NOMO-1 treated with DMSO at 0.1 percent for 48 hours (cell line): ENCODE measurements around the gene SOX10.
A peak's percentile ranks its signal among the peaks of the same experiment; 100 is the strongest.
"Not testable (repeated sequence)": the region's sequence is repeated elsewhere in the genome, so short reads cannot be mapped to it uniquely, and the experiment has no call there.

ENCODE experiments used
- DNase-seq: peaks from one replicate; lab custom pipeline; 2025; ENCODE audit not compliant: unreplicated experiment; lab: John Stamatoyannopoulos, UW

Gene SOX10

DNA sequence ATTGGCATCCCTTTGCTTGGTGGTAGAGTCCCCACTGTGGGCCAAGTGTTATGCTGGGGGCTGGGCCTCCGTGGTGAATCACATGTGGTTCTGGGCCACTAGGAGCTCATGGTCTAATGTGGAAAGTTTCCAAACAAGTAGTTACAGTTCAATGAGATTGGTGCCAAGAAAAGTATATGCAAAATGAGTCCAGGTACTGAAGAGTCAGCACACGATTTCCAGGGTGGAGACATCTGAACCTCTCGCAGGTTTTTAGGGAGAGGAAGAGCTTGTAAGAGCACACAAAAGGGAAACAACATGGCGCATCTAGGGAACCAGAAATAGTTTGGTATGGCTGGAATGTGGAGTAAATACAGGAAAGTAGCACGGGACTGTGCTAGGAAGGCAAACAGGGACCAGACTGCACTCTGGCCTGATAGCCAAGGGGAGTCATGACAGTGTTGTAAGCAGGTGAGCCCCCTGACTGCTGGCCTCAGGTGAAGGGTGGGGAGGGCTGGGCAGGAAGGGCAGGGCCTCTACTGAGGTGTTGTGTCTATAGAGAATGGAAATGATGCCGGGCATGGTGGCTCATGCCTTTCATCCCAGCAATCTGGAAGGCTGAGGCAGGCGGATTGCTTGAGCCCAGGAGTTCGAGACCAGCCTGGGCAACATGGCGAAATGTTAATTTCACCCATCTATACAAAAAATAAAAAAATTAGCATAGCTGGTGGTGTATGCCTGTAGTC is 18.3 kb downstream of the SOX10 start:
- no peak for DNase-seq

DNA sequence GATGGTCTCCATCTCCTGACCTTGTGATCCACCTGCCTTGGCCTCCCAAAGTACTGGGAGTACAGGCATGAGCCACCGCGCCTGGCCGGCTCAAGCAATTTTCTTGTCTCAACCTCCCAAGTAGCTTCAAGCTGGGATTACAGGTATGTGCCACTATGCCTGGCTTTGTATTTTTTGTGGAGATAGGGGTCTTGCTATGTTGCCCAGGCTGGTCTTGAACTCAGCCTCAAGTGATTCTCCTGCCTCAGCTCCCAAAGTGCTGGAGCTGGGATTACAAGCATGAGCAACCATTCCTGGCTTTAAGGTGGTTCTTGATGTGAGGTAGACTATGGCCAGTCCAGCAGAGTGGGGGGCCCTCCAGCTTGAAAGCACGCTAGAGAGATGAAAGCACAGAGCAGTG is 23.3 kb downstream of the SOX10 start:
- DNase-seq: no peak

DNA sequence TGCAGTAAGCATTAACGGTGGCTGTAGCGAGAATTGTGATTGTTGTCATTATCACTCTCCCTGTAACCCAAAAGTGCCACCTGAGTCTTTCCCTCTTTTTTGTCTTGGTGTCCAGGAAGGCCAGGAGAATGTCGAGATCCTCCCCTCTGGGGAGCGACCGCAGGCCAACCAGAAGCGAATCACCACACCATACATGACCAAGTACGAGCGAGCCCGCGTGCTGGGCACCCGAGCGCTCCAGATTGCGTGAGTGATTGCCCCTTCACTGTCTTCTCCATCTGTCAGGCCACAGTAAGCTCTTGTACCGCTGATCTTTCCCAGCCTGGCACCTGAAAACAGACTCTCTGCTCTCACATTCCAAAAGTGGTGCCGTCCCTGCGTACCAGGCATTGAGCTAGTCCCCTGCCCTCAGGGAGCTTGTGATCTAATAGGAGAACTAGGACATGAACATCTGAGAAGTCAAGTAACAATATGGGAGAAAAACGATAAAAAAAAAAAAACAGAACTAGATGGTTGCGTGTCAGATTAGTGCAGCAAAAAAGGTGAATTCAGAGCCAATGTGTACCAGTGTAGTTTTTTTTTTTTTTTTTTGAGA is 25.0 kb downstream of the SOX10 start:
- no peak for DNase-seq

DNA sequence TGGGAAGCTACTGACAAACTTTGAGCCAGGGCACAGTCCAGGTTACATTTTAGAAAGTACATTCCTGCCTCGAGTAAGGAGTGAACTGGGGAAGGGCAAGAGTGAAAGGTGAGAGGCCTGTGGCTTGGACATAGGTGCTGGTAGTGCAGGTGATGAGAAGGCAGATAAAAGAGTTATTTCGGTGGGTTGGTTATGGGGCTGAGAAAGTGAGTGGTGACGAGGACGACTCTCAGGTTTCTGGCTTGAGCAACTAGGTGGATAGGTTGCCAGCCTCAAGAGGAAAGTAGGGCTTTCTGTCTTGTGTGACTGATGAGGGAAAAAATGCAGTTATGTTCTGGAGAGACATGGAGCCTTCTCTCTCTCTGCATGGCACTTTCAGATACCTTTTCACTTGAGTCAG is 27.1 kb downstream of the SOX10 start:
- DNase-seq: no peak

DNA sequence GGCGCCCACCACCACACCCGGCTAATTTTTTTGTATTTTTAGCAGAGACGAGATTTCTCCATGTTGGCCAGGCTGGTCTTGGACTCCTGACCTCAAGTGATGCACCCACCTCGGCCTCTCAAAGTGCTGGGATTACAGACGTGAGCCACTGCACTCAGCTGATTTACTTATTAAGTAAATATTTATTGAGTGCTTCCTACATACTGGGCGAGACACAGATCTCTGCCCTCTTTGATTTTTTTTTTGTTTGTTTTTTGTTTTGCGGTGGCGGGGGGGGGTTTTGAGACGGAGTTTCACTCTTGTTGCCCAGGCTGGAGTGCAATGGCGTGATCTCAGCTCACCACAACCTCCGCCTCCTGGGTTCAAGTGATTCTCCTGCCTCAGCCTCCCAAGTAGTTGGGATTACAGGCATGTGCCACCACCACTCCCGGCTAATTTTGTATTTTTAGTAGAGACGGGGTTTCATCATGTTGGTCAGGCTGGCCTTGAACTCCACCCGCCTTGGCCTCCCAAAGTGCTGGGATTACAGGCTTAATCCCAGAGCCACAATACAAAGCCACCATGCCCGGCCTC is 28.4 kb downstream of the SOX10 start:
- DNase-seq: not testable (repeated sequence)

DNA sequence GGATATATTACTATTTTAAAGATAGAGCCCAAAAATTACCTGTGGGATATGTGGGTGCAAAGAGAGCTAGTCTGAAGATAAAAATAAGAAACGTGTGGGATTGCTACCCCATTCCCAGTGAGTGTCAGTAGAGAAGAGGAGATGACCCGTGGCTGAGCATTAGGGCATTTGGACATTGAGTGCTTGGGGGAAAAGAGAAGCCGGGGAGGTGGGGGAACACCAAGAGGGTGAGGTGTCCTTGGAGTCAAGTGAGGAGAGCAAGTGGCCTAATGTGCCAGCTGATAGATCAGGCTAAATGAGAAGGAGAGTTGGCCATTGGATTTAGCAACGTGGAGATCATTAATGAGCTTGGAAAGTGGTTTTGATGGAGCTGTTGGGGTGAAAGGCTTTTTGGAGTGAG is 29.7 kb downstream of the SOX10 start:
- no peak for DNase-seq

DNA sequence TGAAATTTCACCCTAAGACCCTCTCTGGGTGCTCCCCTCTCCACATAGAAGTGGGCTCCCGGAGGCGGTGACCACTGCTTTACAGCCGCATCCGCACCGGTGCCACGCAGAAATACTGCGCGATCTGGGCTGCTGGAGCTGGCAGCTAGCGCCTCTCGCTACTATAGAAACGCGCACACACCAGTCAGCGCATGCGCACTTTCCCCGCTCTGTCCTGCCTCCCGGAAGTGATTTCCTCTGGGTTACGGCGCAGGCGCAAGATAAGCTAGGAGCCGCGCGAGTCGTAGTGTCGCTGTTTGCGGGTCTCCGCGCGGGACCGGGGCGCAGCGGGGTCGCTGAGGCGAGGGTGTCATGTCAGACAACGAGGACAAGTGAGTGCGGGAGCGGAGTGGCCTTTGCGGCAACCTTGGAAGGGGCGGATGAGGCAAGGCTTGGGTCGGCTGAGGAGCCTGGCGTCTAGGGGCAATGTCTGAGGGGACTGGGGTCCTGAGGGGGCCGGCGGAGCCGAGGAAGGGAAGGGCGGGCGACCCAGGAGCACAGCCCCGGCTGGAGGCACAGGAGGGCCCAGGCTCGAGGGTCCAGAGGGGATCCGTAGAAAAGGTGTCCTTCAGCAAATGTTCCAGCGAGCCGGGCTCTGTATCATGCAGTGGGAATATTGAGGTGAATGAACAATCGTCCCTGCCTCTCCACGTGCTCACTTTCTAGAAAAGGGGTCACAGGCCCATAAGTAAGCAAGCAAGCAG is 30.7 kb downstream of the SOX10 start, which contains the start of the genes C22orf23 and POLR2F:
Gene C22orf23 (minus strand): TSS at position 165 of the 743 bp plus-strand sequence. CDS start 452 bp downstream, outside the sequence.
Gene POLR2F (plus strand): TSS at position 263 of the 743 bp plus-strand sequence. CDS start 89 bp downstream, at position 352.
- DNase-seq: peak; percentile 96

DNA sequence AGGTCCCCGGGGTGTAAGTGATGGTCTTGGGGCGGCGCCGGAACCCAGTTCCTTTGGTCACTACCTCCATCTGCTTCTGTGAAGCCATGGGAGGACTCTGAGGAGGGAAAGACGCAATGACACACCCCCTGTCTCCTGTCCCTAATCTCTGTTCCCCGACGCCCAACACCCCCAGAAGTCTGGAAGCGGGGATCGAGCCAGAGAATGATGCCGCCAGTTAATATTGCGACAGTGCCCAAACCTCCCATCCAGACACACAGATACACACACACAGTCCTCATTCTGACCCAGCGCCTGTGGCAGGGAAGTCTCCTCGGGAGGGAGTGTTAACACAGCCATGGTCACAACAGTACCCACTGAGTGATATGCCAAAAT is 31.3 kb downstream of the SOX10 start:
- DNase-seq: no peak

DNA sequence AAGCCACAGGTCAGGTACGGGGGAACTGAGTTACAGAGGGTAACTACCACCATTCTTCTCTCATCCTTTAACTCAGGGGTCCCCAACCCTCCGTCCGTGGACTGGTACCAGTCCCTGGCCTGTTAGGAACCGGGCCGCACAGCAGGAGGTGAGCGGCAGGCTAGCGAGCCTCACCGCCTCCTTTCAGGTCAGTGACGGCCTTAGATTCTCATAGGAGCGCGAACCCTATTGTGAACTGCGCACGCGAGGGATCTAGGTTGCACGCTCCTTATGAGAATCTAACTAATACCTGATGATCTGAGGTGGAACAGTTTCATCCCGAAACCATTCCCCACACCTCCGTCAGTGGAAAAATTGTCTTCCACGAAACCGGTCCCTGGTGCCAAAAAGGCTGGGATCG is 31.7 kb downstream of the SOX10 start:
- DNase-seq: not testable (repeated sequence)

DNA sequence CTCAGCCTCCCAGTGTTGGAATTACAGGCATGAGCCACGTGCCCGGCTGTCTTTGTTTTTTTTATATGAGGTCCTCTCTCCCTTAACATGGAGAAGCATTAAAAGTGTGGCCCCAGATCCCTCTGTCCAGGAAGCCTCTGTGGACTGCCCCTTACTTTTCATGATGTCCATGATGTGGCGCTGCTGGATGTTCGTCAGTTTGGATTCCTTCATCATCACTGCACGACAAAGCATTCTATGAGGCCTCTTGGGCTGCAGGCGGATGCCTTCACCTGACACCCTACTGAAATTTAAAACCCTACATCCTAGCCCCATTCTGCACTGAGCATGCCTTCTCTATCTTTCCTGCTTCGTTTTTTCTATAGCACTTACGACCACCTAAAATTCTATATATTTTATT is 33.0 kb downstream of the SOX10 start:
- no peak for DNase-seq

DNA sequence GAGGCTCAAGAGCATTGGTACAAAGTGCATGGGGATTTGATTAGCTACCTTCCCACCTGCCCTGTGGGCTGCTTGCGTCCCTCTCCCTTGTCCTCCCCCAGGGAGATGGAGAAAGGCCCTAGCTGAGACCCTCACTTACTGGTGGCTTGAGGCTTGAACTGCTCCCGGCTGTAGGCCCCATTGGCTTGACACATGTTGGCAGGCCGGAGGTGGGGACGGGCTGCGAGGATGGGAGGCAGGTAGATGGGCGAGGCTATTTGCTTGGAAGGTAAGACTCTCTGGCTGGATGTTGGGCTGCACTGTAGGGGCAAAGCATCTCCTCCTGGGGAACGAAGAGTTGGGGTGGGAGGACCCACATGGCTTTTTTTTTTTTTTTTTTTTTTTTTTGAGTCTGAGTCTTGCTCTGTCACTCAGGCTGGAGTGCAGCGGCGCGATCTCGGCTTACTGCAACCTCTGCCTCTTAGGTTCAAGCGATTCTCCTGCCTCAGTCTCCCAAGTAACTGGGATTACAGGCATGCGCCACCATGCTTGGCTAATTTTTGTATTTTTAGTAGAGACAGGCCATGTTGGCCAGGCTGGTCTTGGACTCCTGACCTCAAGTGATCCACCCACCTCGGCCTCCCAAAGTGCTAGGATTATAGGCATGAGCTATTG is 37.1 kb downstream of the SOX10 start:
- not testable (repeated sequence) for DNase-seq

DNA sequence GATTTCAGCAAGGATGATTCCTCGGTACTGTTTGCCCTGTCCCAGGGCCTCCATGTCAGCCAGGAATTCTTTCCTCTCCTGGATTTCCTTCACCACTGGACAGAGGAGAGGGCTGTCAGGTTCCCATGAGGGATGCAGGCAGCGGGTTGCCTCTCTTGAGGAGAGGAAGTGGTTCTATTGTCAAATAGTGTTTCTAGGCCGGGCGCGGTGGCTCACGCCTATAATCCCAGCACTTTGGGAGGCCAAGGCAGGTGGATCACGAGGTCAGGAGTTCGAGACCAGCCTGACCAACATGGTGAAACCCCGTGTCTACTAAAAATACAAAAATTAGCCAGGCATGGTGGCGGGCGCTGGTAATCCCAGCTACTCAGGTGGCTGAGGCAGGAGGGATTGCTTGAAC is 39.9 kb downstream of the SOX10 start:
- DNase-seq: not testable (repeated sequence)

DNA sequence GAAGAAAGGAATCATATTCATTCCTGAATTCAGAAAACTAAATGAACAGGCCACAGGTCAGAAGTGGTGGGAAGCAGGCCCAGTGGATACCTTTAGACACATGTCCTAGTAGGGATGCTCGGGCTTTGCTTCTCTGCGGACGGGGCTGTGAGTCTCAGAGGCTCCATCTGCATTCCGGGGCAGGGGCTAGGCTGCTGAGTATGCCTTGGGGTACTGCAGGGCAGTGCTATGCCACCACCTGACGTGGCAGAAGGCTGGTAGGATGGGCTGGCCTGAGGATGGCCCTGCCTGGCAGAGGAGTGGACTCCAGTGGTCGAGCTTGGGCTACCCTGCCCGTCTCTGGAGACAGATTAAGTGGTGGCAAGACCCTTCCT is 40.5 kb downstream of the SOX10 start:
- DNase-seq: no peak

DNA sequence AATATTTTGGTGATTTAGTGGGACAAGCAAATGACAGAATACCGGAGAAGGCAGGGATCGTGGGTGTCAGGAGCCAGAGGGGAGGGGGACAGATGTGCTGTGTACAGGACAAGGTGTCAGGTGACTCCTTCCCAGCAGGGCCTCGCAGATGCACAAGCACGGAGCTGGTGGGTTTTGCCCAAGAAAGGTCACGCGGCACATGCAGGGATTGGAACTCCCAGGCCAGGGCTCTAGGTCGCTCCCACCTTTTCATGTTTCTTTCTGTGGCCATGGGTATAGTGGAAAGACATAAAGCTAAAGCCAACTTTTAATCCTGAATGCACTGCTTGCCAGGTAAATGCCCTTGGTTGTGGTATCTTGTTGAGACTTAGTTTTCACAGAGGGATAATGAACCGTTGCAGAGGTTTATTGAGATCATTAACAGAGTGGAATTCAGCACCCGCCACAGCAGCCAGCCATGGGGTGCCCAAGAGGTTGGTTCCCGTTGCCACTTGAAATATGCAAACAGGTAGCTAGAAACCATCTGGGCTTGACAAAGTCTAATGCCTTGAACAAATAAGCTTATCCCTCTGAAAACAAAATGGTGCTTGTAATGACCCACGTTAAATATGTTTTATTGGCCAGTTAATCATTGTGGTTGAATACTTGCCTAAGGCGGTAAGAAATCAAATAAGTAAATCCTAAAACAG is 41.1 kb downstream of the SOX10 start:
- DNase-seq: no peak

DNA sequence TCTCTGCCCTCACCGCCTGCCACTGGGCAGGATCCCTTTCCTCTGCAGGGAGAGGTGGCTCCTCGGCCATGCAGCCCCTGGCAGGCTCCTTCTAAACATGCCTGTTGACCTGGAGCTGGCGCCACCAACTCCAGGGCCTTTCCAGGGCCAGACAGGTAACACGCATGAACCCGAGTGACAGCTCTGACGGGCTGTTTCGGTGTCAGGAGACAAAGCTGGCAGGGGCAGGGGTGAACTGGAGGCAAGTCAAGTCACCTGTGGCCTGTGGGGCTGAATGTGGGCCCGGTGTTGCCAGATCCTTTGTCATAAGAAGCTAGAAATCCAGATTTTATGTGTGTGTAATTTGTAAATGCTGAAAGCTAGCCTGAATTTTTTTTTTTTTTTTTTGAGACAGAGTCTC is 42.2 kb downstream of the SOX10 start:
- no peak for DNase-seq

DNA sequence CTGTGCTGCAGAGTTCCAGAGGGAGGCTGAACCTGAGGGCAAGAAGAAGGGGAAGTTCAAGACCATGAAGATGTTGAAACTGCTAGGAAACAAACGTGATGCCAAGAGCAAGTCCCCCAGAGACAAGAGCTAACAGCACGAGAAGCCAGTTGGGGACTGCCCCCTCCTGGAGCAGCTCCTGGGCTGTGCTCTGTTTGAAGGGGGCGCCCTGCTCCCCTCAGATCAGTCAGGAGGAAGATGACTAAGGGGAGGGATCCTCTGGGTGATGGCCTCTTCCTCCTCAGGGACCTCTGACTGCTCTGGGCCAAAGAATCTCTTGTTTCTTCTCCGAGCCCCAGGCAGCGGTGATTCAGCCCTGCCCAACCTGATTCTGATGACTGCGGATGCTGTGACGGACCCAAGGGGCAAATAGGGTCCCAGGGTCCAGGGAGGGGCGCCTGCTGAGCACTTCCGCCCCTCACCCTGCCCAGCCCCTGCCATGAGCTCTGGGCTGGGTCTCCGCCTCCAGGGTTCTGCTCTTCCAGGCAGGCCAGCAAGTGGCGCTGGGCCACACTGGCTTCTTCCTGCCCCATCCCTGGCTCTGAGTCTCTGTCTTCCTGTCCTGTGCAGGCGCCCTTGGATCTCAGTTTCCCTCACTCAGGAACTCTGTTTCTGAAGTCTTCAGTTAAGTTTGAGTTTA is 43.5 kb downstream of the SOX10 start:
- DNase-seq: peak; percentile 55

DNA sequence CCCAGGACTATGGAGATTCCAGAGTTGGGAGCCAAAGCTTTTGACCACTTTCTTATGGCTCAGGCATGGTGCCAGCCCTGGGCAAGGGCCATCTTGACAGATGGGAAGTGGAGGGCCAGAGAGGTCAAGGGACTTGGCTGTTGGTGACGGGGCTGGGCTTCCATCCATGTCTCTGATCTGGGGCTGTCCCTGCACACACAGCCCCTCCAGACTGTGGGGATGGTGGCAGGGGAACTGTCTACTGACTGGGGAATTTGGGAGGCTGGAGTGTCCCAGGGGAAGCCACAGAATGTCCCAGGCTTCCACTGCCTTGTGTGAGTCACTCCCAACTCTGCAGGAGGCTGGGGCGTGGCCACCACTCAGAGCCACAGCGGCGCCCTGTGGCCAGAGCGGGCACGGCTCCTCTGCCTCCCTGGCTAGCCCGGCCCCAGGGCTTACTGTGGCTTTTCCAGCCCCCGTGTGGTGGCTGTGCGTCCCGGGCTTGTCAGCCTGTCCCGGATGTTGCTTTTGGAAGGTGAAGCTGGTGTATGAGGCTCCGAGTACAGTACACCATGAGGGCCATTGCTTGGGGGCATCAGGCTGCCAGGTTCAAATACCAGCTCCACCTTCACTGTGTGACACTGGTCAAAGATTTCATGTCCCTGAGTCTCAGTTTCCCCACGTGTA is 50.5 kb downstream of the SOX10 start:
- DNase-seq: peak; percentile 80

DNA sequence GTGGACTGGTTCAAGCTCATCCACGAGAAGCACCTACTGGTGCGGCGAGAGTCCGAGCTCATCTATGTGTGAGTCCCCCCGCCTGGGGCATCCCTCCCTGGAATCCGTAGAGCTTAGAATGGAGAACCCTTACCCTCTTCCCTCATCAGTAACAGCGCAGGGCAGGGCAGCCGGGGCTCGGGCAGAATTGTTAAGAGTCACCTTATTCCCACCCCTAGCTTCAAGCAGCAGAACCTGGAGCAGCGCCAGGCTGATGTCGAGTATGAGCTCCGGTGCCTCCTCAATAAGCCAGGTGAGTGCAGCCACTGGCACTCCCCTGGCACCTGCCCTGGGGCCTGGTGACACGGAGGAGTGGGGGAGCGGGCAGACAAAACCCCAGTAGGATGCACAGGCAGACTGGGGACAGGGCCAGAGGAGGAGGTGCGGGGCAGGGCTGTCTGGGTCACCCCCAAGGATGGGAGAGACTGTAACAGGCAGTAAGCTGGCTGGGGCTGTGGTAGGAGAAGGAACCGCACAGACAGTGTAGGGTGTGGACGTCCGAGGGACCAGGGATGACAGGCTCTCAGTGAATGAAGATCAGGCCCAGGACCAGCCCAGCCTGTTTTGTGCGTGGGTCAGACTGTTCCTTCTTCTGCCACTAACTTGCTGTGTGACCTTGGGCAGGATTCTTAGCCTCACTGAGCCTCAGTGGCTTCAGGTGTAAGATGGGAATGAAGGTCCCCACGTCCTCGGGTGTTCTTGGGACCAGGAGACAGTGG is 51.4 kb downstream of the SOX10 start:
- DNase-seq: no peak

DNA sequence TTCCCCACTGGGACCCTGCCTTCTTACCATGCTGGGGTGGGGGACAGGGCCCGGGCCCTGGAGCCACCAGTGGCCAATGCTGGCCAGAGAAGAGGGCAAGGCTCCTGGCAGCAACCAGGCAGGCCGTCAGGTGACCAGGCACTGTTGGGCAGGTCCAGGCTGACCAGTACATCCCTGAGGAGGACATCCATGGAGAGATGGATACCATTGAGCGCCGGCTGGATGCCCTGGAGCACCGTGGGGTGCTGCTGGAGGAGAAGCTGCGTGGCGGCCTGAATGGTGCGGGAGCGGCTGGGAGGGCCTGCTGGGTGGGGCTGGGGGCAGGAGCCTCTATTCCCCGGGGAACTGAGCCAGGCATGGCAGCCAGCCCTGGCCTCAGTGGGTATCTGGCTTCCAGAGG is 52.0 kb downstream of the SOX10 start:
- no peak for DNase-seq
